Keratinocyte (primary cell): ENCODE data around the gene TBC1D8. TPM values are rescaled to one million over a fixed set of nuclear protein-coding genes. Genes with fewer than 3 reads are reported as not detected.

Source experiments
- DNase-seq: peaks from one replicate; pipeline ENCODE4 v3.0.0-alpha.2; 2011; ENCODE audit warnings: low read depth, missing footprints, low spot score
- FAIRE-seq: peaks from 2 replicates; lab custom pipeline; 2011; peaks lifted over from hg19 to GRCh38; lab: Jason Lieb, UNC
- H2AFZ ChIP-seq: 2 replicates; pipeline ENCODE4 v1.6.0; 2012; ENCODE audit warnings: low read length, control low read depth, inconsistent platforms; ENCODE audit not compliant: control insufficient read depth
- H3K27ac ChIP-seq: 2 replicates; pipeline ENCODE4 v1.5.1; 2011; ENCODE audit warnings: low read length; ENCODE audit not compliant: control insufficient read depth, insufficient read depth
- H3K27me3 ChIP-seq: 3 replicates; pipeline ENCODE4 v1.6.0; 2011; ENCODE audit warnings: low read length; ENCODE audit not compliant: control insufficient read depth, insufficient read depth; ENCODE audit errors: extremely low read depth
- H3K36me3 ChIP-seq, 2 experiments: 2 replicates in 1 of 2; 3 replicates in 1 of 2; pipeline ENCODE4 v1.5.1; 2011; ENCODE audit warnings: low read length in 2 of 2, mild to moderate bottlenecking in 1 of 2; ENCODE audit not compliant: control insufficient read depth in 2 of 2, insufficient read depth in 2 of 2; ENCODE audit errors: extremely low read depth in 1 of 2
- H3K4me1 ChIP-seq: 3 replicates; pipeline ENCODE4 v1.5.1; 2011; ENCODE audit warnings: low read length; ENCODE audit not compliant: control insufficient read depth, insufficient read depth; ENCODE audit errors: extremely low read depth
- H3K4me2 ChIP-seq: 3 replicates; pipeline ENCODE4 v1.6.0; 2011; ENCODE audit warnings: low read depth, low read length; ENCODE audit not compliant: control insufficient read depth, insufficient read depth; ENCODE audit errors: extremely low read depth
- H3K4me3 ChIP-seq, 3 experiments: fragments of 200-600 bp in 1 of 3; sonication (generic) in 1 of 3; 2 replicates in 2 of 3; 3 replicates in 1 of 3; pipeline ENCODE4 v1.5.1; 2011 to 2016; ENCODE audit warnings: low read length in 3 of 3, mild to moderate bottlenecking in 3 of 3, control low read depth in 2 of 3, inconsistent platforms in 1 of 3, low read depth in 1 of 3, mixed read lengths in 1 of 3, mixed run types in 1 of 3, moderate library complexity in 1 of 3; ENCODE audit not compliant: control insufficient read depth in 2 of 3, insufficient read depth in 2 of 3; ENCODE audit errors: extremely low read depth in 1 of 3
- H3K79me2 ChIP-seq: 2 replicates; pipeline ENCODE4 v1.6.0; 2012; ENCODE audit warnings: low read length; ENCODE audit not compliant: control insufficient read depth, insufficient read depth
- H3K9ac ChIP-seq: 3 replicates; pipeline ENCODE4 v1.6.0; 2011; ENCODE audit warnings: low read length; ENCODE audit not compliant: control insufficient read depth, insufficient read depth; ENCODE audit errors: extremely low read depth
- H3K9me1 ChIP-seq: 3 replicates; pipeline ENCODE4 v1.6.0; 2011; ENCODE audit warnings: low read length; ENCODE audit not compliant: control insufficient read depth, insufficient read depth; ENCODE audit errors: extremely low read depth
- H3K9me3 ChIP-seq: 2 replicates; pipeline ENCODE4 v1.5.1; 2012; ENCODE audit warnings: low read depth, low read length; ENCODE audit not compliant: control insufficient read depth
- H4K20me1 ChIP-seq: 3 replicates; pipeline ENCODE4 v1.6.0; 2011; ENCODE audit warnings: low read length; ENCODE audit not compliant: control insufficient read depth, insufficient read depth; ENCODE audit errors: extremely low read depth
- EZH2 ChIP-seq: IDR thresholded peaks from one replicate; pipeline ENCODE4 v1.6.1; 2012; ENCODE audit warnings: inconsistent platforms, mild to moderate bottlenecking, low read length, moderate library complexity
- dilution Hi-C: fragments of 300-500 bp; cut with MboI; formaldehyde crosslinking; loops from one replicate; pipeline ENCODE4 v1.7.0; 2020; ENCODE audit warnings: low sequenced_read_pairs; ENCODE audit not compliant: extremely low pct_ligation_motif_present
- polyA plus RNA-seq, 5 experiments: library from polyadenylated mRNA; depleted of rRNA in 3 of 5; stranded (reverse) in 3 of 5; stranded (forward) in 1 of 5; unstranded in 1 of 5; fragments of >200 nt; gene quantifications; 1 replicate in 1 of 5; 2 replicates in 3 of 5; 3 replicates in 1 of 5; pipeline versions ENCODE4 v1.2.1 to v1.2.3, GENCODE V29; 2011 to 2012; ENCODE audit warnings: missing spikeins in 2 of 5, low read depth in 1 of 5, low replicate concordance in 1 of 5
- TF ChIP-seq, protein P1 (sequence below), 3 experiments: IDR thresholded peaks in 1 of 3; conservative IDR thresholded peaks in 1 of 3; optimal IDR thresholded peaks in 1 of 3; 2 replicates in 2 of 3; 3 replicates in 1 of 3; pipeline versions ENCODE3 to v1.5.1; 2011; ENCODE audit warnings: low read length in 3 of 3, mild to moderate bottlenecking in 3 of 3, moderate library complexity in 2 of 3, control low read depth in 1 of 3, inconsistent platforms in 1 of 3; ENCODE audit not compliant: insufficient read depth in 2 of 3; ENCODE audit errors: extremely low read depth in 1 of 3

Gene TBC1D8
- polyA plus RNA-seq, 1 donor (not counting 4 experiments of a cell fraction or from before 2014, with no cell fraction given): 13.8 TPM

DNA sequence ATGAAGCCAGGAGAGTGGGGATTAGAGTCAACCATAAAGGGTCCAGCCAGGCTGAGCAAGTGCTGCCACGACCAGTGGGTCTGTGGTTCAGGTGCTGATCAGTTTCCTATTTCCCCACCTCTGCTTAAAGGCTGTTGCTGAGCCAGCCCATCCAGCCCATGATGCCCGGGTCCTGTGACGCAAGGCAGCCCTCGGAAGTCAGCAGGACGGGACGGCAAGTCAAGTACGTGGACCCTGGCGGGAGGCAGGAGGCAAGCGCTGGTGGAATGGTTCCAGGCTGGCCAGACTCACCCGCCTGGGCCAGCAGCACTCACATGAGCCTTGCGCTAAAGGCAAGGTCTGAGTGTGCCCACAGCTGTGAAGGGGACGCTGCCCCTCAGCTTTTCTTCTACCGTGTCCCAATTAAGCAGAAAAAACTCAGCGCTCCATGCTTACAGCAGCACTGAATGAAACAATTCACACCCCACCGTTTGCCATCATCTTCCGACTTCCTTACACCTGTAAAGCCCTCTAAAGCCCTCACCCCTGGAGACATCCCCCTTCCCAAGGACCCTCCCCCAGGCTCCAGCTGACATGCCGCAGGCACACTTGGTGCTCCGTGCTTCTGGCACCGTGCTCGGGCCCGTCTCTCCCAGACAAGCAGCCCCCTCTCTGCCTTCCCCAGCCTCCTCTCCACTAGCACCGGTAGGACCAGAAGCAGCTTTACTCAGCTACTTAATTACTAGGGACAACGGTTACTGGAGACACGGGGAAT lies 160.4 kb downstream of the TBC1D8 start:
- Histone ChIP-seq H3K4me1 (no peaks in the 10 kb centered on the region), H3K27ac (no peak overlapping the region), H3K27me3 (no peaks in the 10 kb centered on the region), H3K4me2 (no peak overlapping the region), H3K4me3 (no peak overlapping the region), H2AFZ (no peak overlapping the region), H4K20me1 (no peaks in the 10 kb centered on the region), H3K9me1 (no peaks in the 10 kb centered on the region), H3K9me3 (no peaks in the 10 kb centered on the region), H3K79me2 (no peaks in the 10 kb centered on the region), H3K9ac (no peak overlapping the region), H3K36me3 (peaks cover 2 to 40% of the 10 kb centered on the region in 2 experiments)
- dilution Hi-C loops: no loop called here
- FAIRE-seq (no peak), DNase-seq (no peak)
- TF ChIP-seq, protein P1, sequence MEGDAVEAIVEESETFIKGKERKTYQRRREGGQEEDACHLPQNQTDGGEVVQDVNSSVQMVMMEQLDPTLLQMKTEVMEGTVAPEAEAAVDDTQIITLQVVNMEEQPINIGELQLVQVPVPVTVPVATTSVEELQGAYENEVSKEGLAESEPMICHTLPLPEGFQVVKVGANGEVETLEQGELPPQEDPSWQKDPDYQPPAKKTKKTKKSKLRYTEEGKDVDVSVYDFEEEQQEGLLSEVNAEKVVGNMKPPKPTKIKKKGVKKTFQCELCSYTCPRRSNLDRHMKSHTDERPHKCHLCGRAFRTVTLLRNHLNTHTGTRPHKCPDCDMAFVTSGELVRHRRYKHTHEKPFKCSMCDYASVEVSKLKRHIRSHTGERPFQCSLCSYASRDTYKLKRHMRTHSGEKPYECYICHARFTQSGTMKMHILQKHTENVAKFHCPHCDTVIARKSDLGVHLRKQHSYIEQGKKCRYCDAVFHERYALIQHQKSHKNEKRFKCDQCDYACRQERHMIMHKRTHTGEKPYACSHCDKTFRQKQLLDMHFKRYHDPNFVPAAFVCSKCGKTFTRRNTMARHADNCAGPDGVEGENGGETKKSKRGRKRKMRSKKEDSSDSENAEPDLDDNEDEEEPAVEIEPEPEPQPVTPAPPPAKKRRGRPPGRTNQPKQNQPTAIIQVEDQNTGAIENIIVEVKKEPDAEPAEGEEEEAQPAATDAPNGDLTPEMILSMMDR (optimal IDR thresholded peaks at IDR 0.05 in 1 of 3, IDR thresholded peaks at IDR 0.05 in 1 of 3, conservative IDR thresholded peaks at IDR 0.05 in 1 of 3; ENCODE audit: extremely low read depth in 1 of 3, insufficient read depth in 2 of 3, low read length in 3 of 3): no peak
- TF ChIP-seq EZH2: no peak

DNA sequence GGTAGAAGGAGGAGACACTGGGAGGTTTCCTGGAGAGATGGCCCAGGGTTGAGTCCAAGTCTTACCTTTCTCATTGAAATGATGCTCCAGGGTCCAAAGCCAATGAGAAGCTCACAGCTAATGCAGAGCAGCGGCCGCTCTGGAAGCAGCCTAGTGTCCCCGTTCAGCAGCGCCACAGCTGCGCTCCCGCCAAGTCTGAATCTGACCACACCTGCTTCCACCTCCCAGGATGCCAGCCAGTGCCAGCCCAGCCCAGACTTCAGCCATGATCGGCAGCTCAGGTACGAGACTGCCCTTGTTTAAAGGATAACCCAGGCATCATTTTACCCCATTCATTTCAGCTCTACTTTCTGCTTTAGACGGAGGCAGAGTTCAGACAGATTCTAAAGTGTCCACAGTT lies 161.0 kb downstream of the TBC1D8 start:
- dilution Hi-C loops: no loop called here
- Histone ChIP-seq H4K20me1 (no peaks in the 10 kb centered on the region), H3K36me3 (peaks cover 2 to 39% of the 10 kb centered on the region in 2 experiments), H3K9ac (no peak overlapping the region), H3K27ac (no peak overlapping the region), H3K4me2 (no peak overlapping the region), H3K79me2 (no peaks in the 10 kb centered on the region), H3K4me3 (no peak overlapping the region), H2AFZ (no peak overlapping the region), H3K4me1 (no peaks in the 10 kb centered on the region), H3K27me3 (no peaks in the 10 kb centered on the region), H3K9me1 (no peaks in the 10 kb centered on the region), H3K9me3 (no peaks in the 10 kb centered on the region)
- DNase-seq (no peak), FAIRE-seq (no peak)
- TF ChIP-seq, protein P1 (optimal IDR thresholded peaks at IDR 0.05 in 1 of 3, IDR thresholded peaks at IDR 0.05 in 1 of 3, conservative IDR thresholded peaks at IDR 0.05 in 1 of 3; ENCODE audit: extremely low read depth in 1 of 3, insufficient read depth in 2 of 3, low read length in 3 of 3): no peak
- no peak for TF ChIP-seq EZH2
